Prostate gland (tissue), 2 donors: ENCODE measurements around the gene ALKBH3. TPM values are rescaled to one million over a fixed set of nuclear protein-coding genes. Genes with fewer than 3 reads are reported as not detected.

Experiments
- DNase-seq: peaks from one replicate; pipeline ENCODE4 v3.0.0-alpha.2; 2019; ENCODE audit warnings: low spot score
- H3K27ac ChIP-seq, 2 donors: fragments of 200-600 bp; sonication (generic); 2 replicates each; pipeline ENCODE4 v1.5.1; 2017 to 2019
- H3K27me3 ChIP-seq: fragments of 200-600 bp; sonication (generic); replicated peaks from 2 replicates; pipeline ENCODE4 v1.5.1; 2019; ENCODE audit not compliant: insufficient read depth
- H3K36me3 ChIP-seq, 2 donors: fragments of 200-600 bp; sonication (generic); 1 replicate in 1 of 2; 2 replicates in 1 of 2; pipeline versions ENCODE4 v1.5.1 to v1.8.1; 2017 to 2019
- H3K4me1 ChIP-seq: fragments of 200-600 bp; sonication (generic); replicated peaks from 2 replicates; pipeline ENCODE4 v1.5.1; 2019
- H3K4me3 ChIP-seq, 2 donors: fragments of 200-600 bp; sonication (generic); 2 replicates each; pipeline ENCODE4 v1.5.1; 2017 to 2019
- H3K9me3 ChIP-seq: fragments of 200-600 bp; sonication (generic); 2 replicates; pipeline ENCODE4 v1.5.1; 2017
- CTCF ChIP-seq, 4 experiments: fragments of 200-600 bp in 2 of 4; fragments of 450-650 bp in 2 of 4; sonication (generic) in 2 of 4; IDR thresholded peaks; 1 replicate in 3 of 4; 2 replicates in 1 of 4; pipeline ENCODE4 v1.5.1; 2016 to 2019; ENCODE audit warnings: antibody characterized with exemption in 4 of 4, mild to moderate bottlenecking in 2 of 4, moderate library complexity in 2 of 4
- POLR2A ChIP-seq: fragments of 450-650 bp; IDR thresholded peaks from one replicate; pipeline ENCODE4 v1.6.1; 2016; ENCODE audit warnings: antibody characterized with exemption, mild to moderate bottlenecking
- POLR2AphosphoS5 ChIP-seq: sonication (generic); formaldehyde crosslinking; IDR thresholded peaks from one replicate; pipeline ENCODE4 v1.6.1; 2017; ENCODE audit warnings: antibody characterized with exemption
- WGBS: methylation state at CpG from one replicate; pipeline ENCODE4 v1.1.5; 2018; 5-methylcytosine and 5-hydroxymethylcytosine counted together
- intact Hi-C: fragments of 100-400 bp; cut with DNase I; formaldehyde crosslinking; loops from one replicate; pipeline ENCODE4 v1.14.2; 2022
- total RNA-seq, 2 donors: library from RNA; depleted of rRNA; stranded (reverse); fragments of >200 nt; gene quantifications; one replicate each; pipeline ENCODE4 v1.1.0, GENCODE V29; 2016

Gene ALKBH3
- 10 to 100 TPM; 37.6 to 55.7 TPM for total RNA-seq

DNA sequence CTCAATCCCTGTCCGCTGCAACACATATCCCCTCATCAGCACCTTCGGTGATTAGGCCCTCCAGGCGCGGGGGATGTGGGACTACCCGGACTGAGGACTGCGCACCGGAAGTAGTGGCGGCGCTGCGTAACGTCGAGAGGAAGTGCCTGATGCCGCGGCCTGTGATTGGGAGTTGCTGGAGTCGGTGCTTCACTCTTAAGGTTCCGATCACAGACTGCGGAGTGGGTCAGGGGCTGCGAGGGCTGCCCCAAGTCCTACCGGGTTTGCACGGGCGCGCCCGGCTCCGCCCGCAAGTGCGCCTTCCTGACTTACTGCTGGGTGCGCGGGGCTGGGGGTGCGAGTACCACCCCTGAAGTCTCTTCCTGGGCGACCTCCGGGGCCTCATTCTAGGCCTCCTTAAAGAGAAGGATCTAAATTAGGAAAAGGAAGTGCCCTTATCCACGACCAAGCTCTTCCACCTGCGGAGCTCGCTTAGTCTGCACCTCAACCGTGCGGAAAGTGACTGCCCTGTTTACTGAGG is at the start of gene ALKBH3:
Gene ALKBH3 (plus strand): TSS at position 192 of the 520 bp plus-strand sequence. CDS start 1,822 bp downstream, outside the sequence.
- Histone ChIP-seq H3K36me3 (no peaks in the 10 kb centered on the region), H3K27ac (peak within 1 kb of the TSS; percentile 54 to 55), H3K4me3 (peak within 1 kb of the TSS; percentile 64 to 72), H3K27me3 (no peaks in the 10 kb centered on the region), H3K4me1 (no peaks in the 10 kb centered on the region), H3K9me3 (no peaks in the 10 kb centered on the region)
- TF ChIP-seq POLR2A, result no peak
- peak in 3 of 4 experiments; percentile 26 to 38 (median 30) for TF ChIP-seq CTCF (IDR thresholded peaks at IDR 0.05)
- TF ChIP-seq POLR2AphosphoS5, result peak; percentile 90
- intact Hi-C loops, result no loop called here
- peak; percentile 86 for DNase-seq
- under 1% methylated on average over 35 of the region's 36 CpGs for WGBS

GRCh38 chr11:43830928-43831440 is 49.6 kb upstream of the ALKBH3 start:
- intact Hi-C loops, result no loop called here
- Histone ChIP-seq H3K4me3 (no peak overlapping the region), H3K4me1 (no peaks in the 10 kb centered on the region), H3K9me3 (no peaks in the 10 kb centered on the region), H3K27me3 (no peaks in the 10 kb centered on the region), H3K36me3 (no peaks in the 10 kb centered on the region), H3K27ac (no peak overlapping the region)
- WGBS, result 79% methylated on average over 5 of the region's 5 CpGs
- DNase-seq, result no peak
- TF ChIP-seq CTCF (IDR thresholded peaks at IDR 0.05), result no peak
- TF ChIP-seq POLR2AphosphoS5, result no peak
- TF ChIP-seq POLR2A, result no peak

- intact Hi-C loops, result no loop called here
- WGBS, result 98% methylated on average over 4 of the region's 4 CpGs
- Histone ChIP-seq H3K4me3 (no peak overlapping the region), H3K36me3 (no peaks in the 10 kb centered on the region), H3K27ac (no peak overlapping the region), H3K27me3 (no peaks in the 10 kb centered on the region), H3K4me1 (no peaks in the 10 kb centered on the region), H3K9me3 (no peaks in the 10 kb centered on the region)
- TF ChIP-seq POLR2AphosphoS5, result no peak
- TF ChIP-seq CTCF (IDR thresholded peaks at IDR 0.05), result no peak
- no peak for TF ChIP-seq POLR2A
- no peak for DNase-seq
These were observed 48.1 kb upstream of the ALKBH3 start for GRCh38 chr11:43832536-43832935.

- intact Hi-C loops, result no loop called here
- H3K27ac ChIP-seq, result no peak overlapping the region
- H3K36me3 ChIP-seq, result no peaks in the 10 kb centered on the region
- no peak overlapping the region for H3K4me3 ChIP-seq
- H3K9me3 ChIP-seq, result no peaks in the 10 kb centered on the region
- WGBS, result 44% methylated on average over 1 of the region's 1 CpG
- H3K27me3 ChIP-seq, result no peaks in the 10 kb centered on the region
- no peak for TF ChIP-seq POLR2A
- no peak for TF ChIP-seq POLR2AphosphoS5
- no peak for TF ChIP-seq CTCF (IDR thresholded peaks at IDR 0.05)
- H3K4me1 ChIP-seq, result no peaks in the 10 kb centered on the region
- DNase-seq, result no peak
These were observed 47.0 kb upstream of the ALKBH3 start for GRCh38 chr11:43833657-43834073.

DNA sequence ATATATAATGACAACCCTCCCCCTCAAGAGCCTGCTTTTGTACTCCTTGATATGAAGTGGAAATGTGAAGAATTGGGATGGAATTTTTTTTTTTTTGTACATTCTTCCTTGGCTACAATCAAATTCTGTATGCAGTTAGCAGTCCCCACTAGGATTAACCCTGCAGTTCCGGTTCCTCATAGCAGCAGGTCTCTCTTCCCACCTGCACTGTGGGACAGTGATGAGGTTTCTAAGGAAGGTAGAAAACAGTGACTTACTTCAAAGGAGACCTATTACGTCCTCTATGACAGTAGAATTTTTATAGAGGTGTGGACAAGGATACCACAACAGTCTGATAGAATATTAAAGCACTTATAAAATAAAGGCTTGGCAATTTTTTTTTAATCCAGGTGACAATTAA is 46.3 kb upstream of the ALKBH3 start:
- Histone ChIP-seq H3K9me3 (no peaks in the 10 kb centered on the region), H3K27me3 (no peaks in the 10 kb centered on the region), H3K27ac (no peak overlapping the region), H3K4me1 (no peaks in the 10 kb centered on the region), H3K4me3 (no peak overlapping the region), H3K36me3 (no peaks in the 10 kb centered on the region)
- TF ChIP-seq CTCF (IDR thresholded peaks at IDR 0.05) (no peak), POLR2A (no peak), POLR2AphosphoS5 (no peak)
- WGBS, result 72% methylated on average over 2 of the region's 2 CpGs
- no peak for DNase-seq
- intact Hi-C loops, result no loop called here
